NCI-H1436 (cell line): Measurements from ENCODE around the gene LARP1B.
"Not testable (repeated sequence)": the region's sequence is repeated elsewhere in the genome, so short reads cannot be mapped to it uniquely, and the experiment has no call there.

Experiments
- DNase-seq: peaks from one replicate; lab custom pipeline; 2025; lab: John Stamatoyannopoulos, UW

LARP1B gene

GRCh38 chr4:128135391-128135790 lies 74.3 kb downstream of the LARP1B start:
- no peak for DNase-seq

- DNase-seq: no peak
Measured at GRCh38 chr4:128141866-128142265, 80.8 kb downstream of the LARP1B start.

GRCh38 chr4:128145727-128146126 lies 84.6 kb downstream of the LARP1B start:
- DNase-seq: no peak

- DNase-seq: no peak
Measured at GRCh38 chr4:128153800-128154199, 92.7 kb downstream of the LARP1B start.

- no peak for DNase-seq
Measured at GRCh38 chr4:128155231-128155855, 94.2 kb downstream of the LARP1B start.

- DNase-seq: no peak
Measured at GRCh38 chr4:128155874-128156456, 94.9 kb downstream of the LARP1B start.

- not testable (repeated sequence) for DNase-seq
Measured at GRCh38 chr4:128156472-128156871, 95.4 kb downstream of the LARP1B start.

- DNase-seq: no peak
Measured at GRCh38 chr4:128158894-128159293, 97.8 kb downstream of the LARP1B start.

GRCh38 chr4:128159967-128160366 lies 98.9 kb downstream of the LARP1B start:
- DNase-seq: no peak

- no peak for DNase-seq
Measured at GRCh38 chr4:128161138-128161537, 100.0 kb downstream of the LARP1B start.

GRCh38 chr4:128162434-128162833 lies 101.3 kb downstream of the LARP1B start:
- DNase-seq: no peak

- no peak for DNase-seq
Measured at GRCh38 chr4:128163177-128164117, 102.3 kb downstream of the LARP1B start.

- DNase-seq: no peak
Measured at GRCh38 chr4:128166982-128167381, 105.9 kb downstream of the LARP1B start.

- no peak for DNase-seq
Measured at GRCh38 chr4:128168701-128169100, 107.6 kb downstream of the LARP1B start.

GRCh38 chr4:128169245-128169644 lies 108.1 kb downstream of the LARP1B start:
- DNase-seq: no peak

- DNase-seq: no peak
Measured at GRCh38 chr4:128176643-128177042, 115.5 kb downstream of the LARP1B start.

GRCh38 chr4:128177498-128177897 lies 116.4 kb downstream of the LARP1B start:
- no peak for DNase-seq

- DNase-seq: no peak
Measured at GRCh38 chr4:128186623-128187022, 125.5 kb downstream of the LARP1B start.

- peak; percentile 59 for DNase-seq
Measured at GRCh38 chr4:128191115-128191781, 130.1 kb downstream of the LARP1B start.

- DNase-seq: no peak
Measured at GRCh38 chr4:128220286-128221235, 159.4 kb downstream of the LARP1B start.

GRCh38 chr4:128221586-128221985 lies 160.5 kb downstream of the LARP1B start:
- DNase-seq: no peak
